GM23338 (cell line): ENCODE results near the gene KCNAB1. TPM values are rescaled to one million over a fixed set of nuclear protein-coding genes. Genes with fewer than 3 reads are reported as not detected.

ENCODE experiments used
- ATAC-seq: fragments of 200-7000 bp; cut with Tn5 transposase; 3 replicates; pipeline ENCODE4 v1.9.1; 2020
- DNase-seq: peaks from one replicate; pipeline ENCODE4 v3.0.0-alpha.2; 2015; ENCODE audit warnings: low spot score
- H2AFZ ChIP-seq: fragments of 200-600 bp; sonication (generic); 2 replicates; pipeline ENCODE4 v1.8.0; 2016; ENCODE audit warnings: antibody characterized with exemption, mild to moderate bottlenecking, moderate library complexity
- H3F3A ChIP-seq: fragments of 200-600 bp; sonication (generic); replicated peaks from 2 replicates; pipeline ENCODE4 v1.8.0; 2017; ENCODE audit warnings: antibody characterized with exemption, mixed run types, low read depth
- H3K27ac ChIP-seq: fragments of 200-600 bp; sonication (generic); 2 replicates; pipeline ENCODE4 v1.6.1; 2016; ENCODE audit warnings: low read depth
- H3K27me3 ChIP-seq: fragments of 200-600 bp; sonication (generic); 2 replicates; pipeline ENCODE4 v1.8.0; 2016; ENCODE audit warnings: mild to moderate bottlenecking, mixed run types, moderate library complexity; ENCODE audit not compliant: insufficient read depth
- H3K36me3 ChIP-seq: fragments of 200-600 bp; sonication (generic); 2 replicates; pipeline ENCODE4 v1.8.0; 2016; ENCODE audit warnings: mild to moderate bottlenecking; ENCODE audit not compliant: insufficient read depth
- H3K4me1 ChIP-seq: fragments of 200-600 bp; sonication (generic); 2 replicates; pipeline ENCODE4 v1.8.0; 2016; ENCODE audit warnings: mild to moderate bottlenecking, moderate library complexity; ENCODE audit not compliant: insufficient read depth
- H3K4me2 ChIP-seq: fragments of 200-600 bp; sonication (generic); 2 replicates; pipeline ENCODE4 v1.7.1; 2017; ENCODE audit warnings: mixed run types
- H3K4me3 ChIP-seq: fragments of 200-600 bp; sonication (generic); 2 replicates; pipeline ENCODE4 v1.6.1; 2016; ENCODE audit warnings: mixed run types
- H3K79me2 ChIP-seq: fragments of 200-600 bp; sonication (generic); replicated peaks from 2 replicates; pipeline ENCODE4 v1.8.0; 2017; ENCODE audit warnings: mild to moderate bottlenecking; ENCODE audit not compliant: insufficient read depth
- H3K9me2 ChIP-seq: fragments of 200-600 bp; sonication (generic); 2 replicates; pipeline ENCODE4 v1.8.0; 2017; ENCODE audit not compliant: insufficient read depth
- H4K20me1 ChIP-seq: fragments of 200-600 bp; sonication (generic); replicated peaks from 2 replicates; pipeline ENCODE4 v1.8.0; 2017; ENCODE audit warnings: mild to moderate bottlenecking; ENCODE audit not compliant: insufficient read depth
- H3K27ac Mint-ChIP-seq: 2 replicates; pipeline ENCODE4 v1.8.0; 2020; ENCODE audit warnings: inconsistent platforms, mild to moderate bottlenecking, moderate library complexity, mixed read lengths
- H3K27me3 Mint-ChIP-seq: 3 replicates; pipeline ENCODE4 v1.8.0; 2022; ENCODE audit warnings: low read depth, mild to moderate bottlenecking, moderate library complexity, mixed read lengths, inconsistent platforms; ENCODE audit not compliant: insufficient read depth, poor library complexity
- H3K36me3 Mint-ChIP-seq: 3 replicates; pipeline ENCODE4 v1.8.0; 2021; ENCODE audit warnings: low read depth, mild to moderate bottlenecking, inconsistent platforms, moderate library complexity, mixed read lengths
- H3K4me1 Mint-ChIP-seq: 3 replicates; pipeline ENCODE4 v1.8.0; 2020; ENCODE audit warnings: mild to moderate bottlenecking, inconsistent platforms, mixed read lengths
- H3K4me3 Mint-ChIP-seq: 3 replicates; pipeline ENCODE4 v1.8.0; 2021; ENCODE audit warnings: moderate library complexity, mild to moderate bottlenecking, inconsistent platforms, mixed read lengths
- H3K9me3 Mint-ChIP-seq: 3 replicates; pipeline ENCODE4 v1.8.0; 2020; ENCODE audit warnings: moderate library complexity, mild to moderate bottlenecking, inconsistent platforms, mixed read lengths
- CREB1 ChIP-seq: fragments of 250-450 bp; sonication (Bioruptor Pico); IDR thresholded peaks from 2 replicates; pipeline ENCODE4 v1.5.0; 2020; ENCODE audit warnings: low read depth, mild to moderate bottlenecking, moderate library complexity
- CTCF ChIP-seq, 2 experiments: fragments of 200-600 bp in 1 of 2; sonication (generic) in 1 of 2; conservative IDR thresholded peaks; 2 replicates each; pipeline versions ENCODE4 v1.5.1 to v1.6.1; 2016 to 2017; ENCODE audit warnings: antibody characterized with exemption in 2 of 2, low read depth in 2 of 2, mild to moderate bottlenecking in 2 of 2, moderate library complexity in 1 of 2
- EZH2phosphoT487 ChIP-seq: fragments of 200-600 bp; sonication (generic); IDR thresholded peaks from one replicate; pipeline ENCODE4 v1.8.1; 2018; ENCODE audit warnings: antibody characterized with exemption; ENCODE audit not compliant: unreplicated experiment
- JUNB ChIP-seq: IDR thresholded peaks from one replicate; pipeline ENCODE4 v1.6.1; 2016; ENCODE audit warnings: antibody characterized with exemption; ENCODE audit not compliant: unreplicated experiment
- NANOG ChIP-seq: IDR thresholded peaks from 2 replicates; pipeline ENCODE4 v1.6.1; 2016; ENCODE audit warnings: antibody characterized with exemption, borderline replicate concordance
- POLR2AphosphoS5 ChIP-seq: IDR thresholded peaks from 2 replicates; pipeline ENCODE4 v1.6.1; 2016; ENCODE audit warnings: antibody characterized with exemption, low read depth
- REST ChIP-seq: IDR thresholded peaks from one replicate; pipeline ENCODE4 v1.6.1; 2018; ENCODE audit warnings: antibody characterized with exemption; ENCODE audit not compliant: unreplicated experiment
- STAT1 ChIP-seq: IDR thresholded peaks from one replicate; pipeline ENCODE4 v1.6.1; 2016; ENCODE audit warnings: antibody characterized with exemption; ENCODE audit not compliant: unreplicated experiment
- ZNF114 ChIP-seq: fragments of 250-450 bp; sonication (Bioruptor Pico); IDR thresholded peaks from 2 replicates; pipeline ENCODE4 v1.5.0; 2020; ENCODE audit warnings: mild to moderate bottlenecking, moderate library complexity
- ZNF331 ChIP-seq: fragments of 250-450 bp; sonication (Bioruptor Pico); IDR thresholded peaks from 2 replicates; pipeline ENCODE4 v1.5.0; 2020; ENCODE audit warnings: low read depth, mild to moderate bottlenecking, moderate library complexity
- polyA plus RNA-seq: library from polyadenylated mRNA; unstranded; fragments of >200 nt; fragmentation: Nextera tagmentation; extraction: Ambion mirVana; gene quantifications from 2 replicates; pipeline ENCODE4 v1.2.1, GENCODE V29; 2016
- total RNA-seq: library from RNA; depleted of rRNA; stranded (reverse); fragments of >200 nt; shearing (Covaris generic); gene quantifications from 2 replicates; pipeline ENCODE4 v1.2.3, GENCODE V29; 2014

The KCNAB1 gene
- total and polyA plus RNA-seq, 2 experiments from 2014 or later: 0.69 to 2.6 TPM

- no peaks in the 10 kb centered on the region for H3K9me2 ChIP-seq
- H3K27ac Mint-ChIP-seq: peak overlapping the region; percentile 98
- peaks cover 35% of the 10 kb centered on the region for H3K36me3 Mint-ChIP-seq
- H3K79me2 ChIP-seq: peaks cover 54% of the 10 kb centered on the region
- TF ChIP-seq JUNB: no peak
- no peak for TF ChIP-seq NANOG
- TF ChIP-seq ZNF114 (CRISPR knock-in tag): no peak
- no peak for TF ChIP-seq STAT1
- no peak for TF ChIP-seq CREB1 (CRISPR knock-in tag)
- no peak for TF ChIP-seq CTCF (conservative IDR thresholded peaks at IDR 0.05; ENCODE audit: low read depth in 2 of 2)
- no peak for TF ChIP-seq POLR2AphosphoS5
- no peak for TF ChIP-seq REST
- TF ChIP-seq ZNF331: no peak
- TF ChIP-seq EZH2phosphoT487: no peak
- peak overlapping the region; percentile 91 for H3K4me3 Mint-ChIP-seq
- H3K4me3 ChIP-seq: peak overlapping the region; percentile 94
- peaks cover 6% of the 10 kb centered on the region for H3K4me1 ChIP-seq
- H3K27me3 ChIP-seq: no peaks in the 10 kb centered on the region
- peaks cover 19% of the 10 kb centered on the region; the same call in 1 of the 2 replicates for H3K36me3 ChIP-seq
- H2AFZ ChIP-seq: 0 out of 2 replicates have a peak overlapping the region, but pooled peaks have one; percentile 44
- peak overlapping the region; percentile 98 for H3K4me2 ChIP-seq
- no peaks in the 10 kb centered on the region for H3F3A ChIP-seq
- peaks cover 8% of the 10 kb centered on the region; the same call in 2 of the 3 replicates for H3K4me1 Mint-ChIP-seq
- peaks cover 8% of the 10 kb centered on the region for H3K27me3 Mint-ChIP-seq
- DNase-seq: no peak
- H3K27ac ChIP-seq: peak overlapping the region; percentile 84; the same call in 1 of the 2 replicates
- peaks cover 15% of the 10 kb centered on the region; the same call in 1 of the 2 replicates for H4K20me1 ChIP-seq
- H3K9me3 Mint-ChIP-seq: no peaks in the 10 kb centered on the region
- ATAC-seq: no peak
Measured at GRCh38 chr3:156554515-156554841, 434.1 kb downstream of the KCNAB1 start.
